Urothelium cell line (cell line): Measurements from ENCODE around the gene MACROH2A2.
"Not testable (repeated sequence)": the region's sequence is repeated elsewhere in the genome, so short reads cannot be mapped to it uniquely, and the experiment has no call there.

Experiments
- DNase-seq: peaks from one replicate; pipeline ENCODE4 v3.0.0; 2011; ENCODE audit warnings: low spot score, mixed read lengths
- FAIRE-seq: peaks from 2 replicates; lab custom pipeline; 2011; peaks lifted over from hg19 to GRCh38; lab: Jason Lieb, UNC

Gene MACROH2A2

GRCh38 chr10:70147259-70147625 is 94.6 kb downstream of the MACROH2A2 start:
- no peak for FAIRE-seq
- DNase-seq, result no peak

- no peak for DNase-seq
- FAIRE-seq, result no peak
Observed at GRCh38 chr10:70148516-70148915, 95.9 kb downstream of the MACROH2A2 start.

GRCh38 chr10:70155255-70155838 is 102.7 kb downstream of the MACROH2A2 start:
- no peak for FAIRE-seq

GRCh38 chr10:70158113-70158512 is 105.5 kb downstream of the MACROH2A2 start:
- FAIRE-seq (no peak), DNase-seq (no peak)

More at GRCh38 chr10:70155255-70155838, 102.7 kb downstream of the MACROH2A2 start:
- DNase-seq, result no peak

GRCh38 chr10:70159366-70159765 is 106.7 kb downstream of the MACROH2A2 start:
- FAIRE-seq, DNase-seq: not testable (repeated sequence)

GRCh38 chr10:70160798-70161197 is 108.2 kb downstream of the MACROH2A2 start:
- DNase-seq (no peak), FAIRE-seq (no peak)
